Liver (tissue), 9 donors: ENCODE measurements around the gene C1QTNF1. TPM values are rescaled to one million over a fixed set of nuclear protein-coding genes. Genes with fewer than 3 reads are reported as not detected.

Experiments used
- DNase-seq: peaks from one replicate; pipeline ENCODE4 v3.0.0-alpha.2; 2017; ENCODE audit warnings: low spot score
- H3K27ac ChIP-seq, 2 donors: one replicate each; pipeline ENCODE4 v1.7.0; 2013; ENCODE audit warnings: inconsistent platforms in 2 of 2, low read length in 2 of 2, control low read depth in 1 of 2, low read depth in 1 of 2, mild to moderate bottlenecking in 1 of 2
- H3K27me3 ChIP-seq, 4 donors: one replicate each; pipeline versions ENCODE4 v1.6.1 to v1.7.0; 2013; ENCODE audit warnings: low read length in 3 of 4, inconsistent platforms in 1 of 4, mild to moderate bottlenecking in 1 of 4, moderate library complexity in 1 of 4; ENCODE audit not compliant: control insufficient read depth in 4 of 4, insufficient read depth in 4 of 4
- H3K36me3 ChIP-seq, 4 donors: one replicate each; pipeline versions ENCODE4 v1.6.1 to v1.7.0; 2013; ENCODE audit warnings: low read length in 3 of 4, mild to moderate bottlenecking in 3 of 4, low read depth in 1 of 4, moderate library complexity in 1 of 4; ENCODE audit not compliant: control insufficient read depth in 4 of 4, insufficient read depth in 3 of 4
- H3K4me1 ChIP-seq, 4 donors: one replicate each; pipeline versions ENCODE4 v1.6.1 to v1.7.0; 2013; ENCODE audit warnings: low read length in 3 of 4, mild to moderate bottlenecking in 3 of 4, moderate library complexity in 1 of 4; ENCODE audit not compliant: control insufficient read depth in 4 of 4, insufficient read depth in 4 of 4
- H3K4me3 ChIP-seq, 3 donors: one replicate each; pipeline versions ENCODE4 v1.6.1 to v1.7.0; 2013; ENCODE audit warnings: low read length in 3 of 3, control low read depth in 1 of 3, low read depth in 1 of 3, mild to moderate bottlenecking in 1 of 3
- H3K9ac ChIP-seq, 2 donors: one replicate each; pipeline ENCODE4 v1.7.0; 2013; ENCODE audit warnings: low read length in 2 of 2, mild to moderate bottlenecking in 2 of 2, moderate library complexity in 2 of 2, control low read depth in 1 of 2, low read depth in 1 of 2
- H3K9me3 ChIP-seq, 4 donors: one replicate each; pipeline versions ENCODE4 v1.6.1 to v1.7.0; 2013; ENCODE audit warnings: low read length in 3 of 4; ENCODE audit not compliant: control insufficient read depth in 4 of 4
- ATF3 ChIP-seq: IDR thresholded peaks from 2 replicates; pipeline ENCODE4 v1.6.1; 2016; ENCODE audit warnings: antibody characterized with exemption
- CTCF ChIP-seq: fragments of 150-350 bp; IDR thresholded peaks from 2 replicates; pipeline ENCODE4 v1.5.1; 2017; ENCODE audit warnings: improper control_type of control experiment, low read depth, low read length; ENCODE audit not compliant: missing input control
- FOXA1 ChIP-seq: IDR thresholded peaks from 2 replicates; pipeline ENCODE4 v1.6.1; 2016; ENCODE audit warnings: antibody characterized with exemption
- HNF4G ChIP-seq: IDR thresholded peaks from 2 replicates; pipeline ENCODE4 v1.6.1; 2016; ENCODE audit warnings: antibody characterized with exemption
- JUND ChIP-seq, 2 donors: IDR thresholded peaks; 2 replicates each; pipeline ENCODE4 v1.6.1; 2016; ENCODE audit warnings: antibody characterized with exemption in 2 of 2
- NR2F2 ChIP-seq: IDR thresholded peaks from 2 replicates; pipeline ENCODE4 v1.6.1; 2016; ENCODE audit warnings: antibody characterized with exemption
- RAD21 ChIP-seq, 2 donors: IDR thresholded peaks; 2 replicates each; pipeline ENCODE4 v1.6.1; 2016; ENCODE audit warnings: antibody characterized with exemption in 2 of 2, mild to moderate bottlenecking in 2 of 2
- RXRA ChIP-seq, 2 donors: IDR thresholded peaks; 2 replicates each; pipeline ENCODE4 v1.6.1; 2017 to 2018; ENCODE audit warnings: antibody characterized with exemption in 2 of 2, mild to moderate bottlenecking in 1 of 2
- SP1 ChIP-seq: IDR thresholded peaks from 2 replicates; pipeline ENCODE4 v1.6.1; 2018; ENCODE audit warnings: antibody characterized with exemption, mild to moderate bottlenecking
- TAF1 ChIP-seq: conservative IDR thresholded peaks from 2 replicates; pipeline ENCODE4 v1.6.1; 2016; ENCODE audit warnings: antibody characterized with exemption, mild to moderate bottlenecking
- whole genome bisulfite sequencing: extraction: QIAGEN DNeasy Blood & Tissue Kit; methylation state at CpG from one replicate; pipeline ENCODE4 v1.1.7; 2013; 5-methylcytosine and 5-hydroxymethylcytosine counted together
- polyA plus RNA-seq, 2 donors: library from polyadenylated mRNA; stranded (reverse) in 1 of 2; unstranded in 1 of 2; fragments of 200-250 nt in 1 of 2; fragments of >200 nt in 1 of 2; fragmentation: Nextera tagmentation in 1 of 2; extraction: Ambion mirVana in 1 of 2; gene quantifications; one replicate each; pipeline versions ENCODE4 v1.2.1 to v1.2.3, GENCODE V29; 2013 to 2015
- total RNA-seq, 2 donors: library from RNA; depleted of rRNA; stranded (reverse); fragments of >200 nt; gene quantifications; one replicate each; pipeline ENCODE4 v1.2.3, GENCODE V29; 2014
- TF ChIP-seq, protein P1 (sequence below): IDR thresholded peaks from 2 replicates; pipeline ENCODE4 v1.6.1; 2016; ENCODE audit warnings: antibody characterized with exemption, mild to moderate bottlenecking
- donor health status: healthy.
- donor health status: healthy.
- donor health status: healthy.
- donor health status: healthy.
- donor health status: healthy.

The C1QTNF1 gene
- total and polyA plus RNA-seq, 4 donors: 0.56 to 54.6 (median 16.1) TPM

GRCh38 chr17:79071161-79071740 lies 47.3 kb downstream of the C1QTNF1 start:
- Histone ChIP-seq H3K4me1 (peaks cover 5 to 12% (median 7%) of the 10 kb centered on the region in 4 donors), H3K36me3 (no peaks in the 10 kb centered on the region), H3K27ac (no peak overlapping the region), H3K9me3 (no peaks in the 10 kb centered on the region), H3K27me3 (no peaks in the 10 kb centered on the region), H3K4me3 (no peak overlapping the region), H3K9ac (no peak overlapping the region)
- WGBS: 93% methylated on average over 6 of the region's 6 CpGs
- no peak for DNase-seq
- TF ChIP-seq ATF3: no peak

GRCh38 chr17:79072544-79072943 lies 48.6 kb downstream of the C1QTNF1 start:
- no peaks in the 10 kb centered on the region for H3K36me3 ChIP-seq
- no peak for TF ChIP-seq ATF3
- TF ChIP-seq NR2F2: no peak
- TF ChIP-seq FOXA1: no peak
- no peak for TF ChIP-seq HNF4G
- TF ChIP-seq TAF1: no peak
- no peak for TF ChIP-seq RXRA (IDR thresholded peaks at IDR 0.05)
- no peaks in the 10 kb centered on the region for H3K9me3 ChIP-seq
- no peak for DNase-seq
- H3K9ac ChIP-seq: no peak overlapping the region
- H3K4me3 ChIP-seq: no peak overlapping the region
- WGBS: 89% methylated on average over 10 of the region's 10 CpGs
- peaks cover 5 to 12% (median 7%) of the 10 kb centered on the region in 4 donors for H3K4me1 ChIP-seq
- no peaks in the 10 kb centered on the region for H3K27me3 ChIP-seq
- no peak overlapping the region for H3K27ac ChIP-seq

GRCh38 chr17:79073016-79073705 lies 49.2 kb downstream of the C1QTNF1 start:
- 89% methylated on average over 8 of the region's 8 CpGs for WGBS
- no peak overlapping the region for H3K4me3 ChIP-seq
- H3K36me3 ChIP-seq: no peaks in the 10 kb centered on the region
- TF ChIP-seq SP1 (no peak), RXRA (IDR thresholded peaks at IDR 0.05) (no peak), JUND (IDR thresholded peaks at IDR 0.05) (no peak), CTCF (no peak), NR2F2 (no peak), HNF4G (no peak), TAF1 (no peak), FOXA1 (no peak), RAD21 (IDR thresholded peaks at IDR 0.05) (no peak)
- TF ChIP-seq, protein P1, sequence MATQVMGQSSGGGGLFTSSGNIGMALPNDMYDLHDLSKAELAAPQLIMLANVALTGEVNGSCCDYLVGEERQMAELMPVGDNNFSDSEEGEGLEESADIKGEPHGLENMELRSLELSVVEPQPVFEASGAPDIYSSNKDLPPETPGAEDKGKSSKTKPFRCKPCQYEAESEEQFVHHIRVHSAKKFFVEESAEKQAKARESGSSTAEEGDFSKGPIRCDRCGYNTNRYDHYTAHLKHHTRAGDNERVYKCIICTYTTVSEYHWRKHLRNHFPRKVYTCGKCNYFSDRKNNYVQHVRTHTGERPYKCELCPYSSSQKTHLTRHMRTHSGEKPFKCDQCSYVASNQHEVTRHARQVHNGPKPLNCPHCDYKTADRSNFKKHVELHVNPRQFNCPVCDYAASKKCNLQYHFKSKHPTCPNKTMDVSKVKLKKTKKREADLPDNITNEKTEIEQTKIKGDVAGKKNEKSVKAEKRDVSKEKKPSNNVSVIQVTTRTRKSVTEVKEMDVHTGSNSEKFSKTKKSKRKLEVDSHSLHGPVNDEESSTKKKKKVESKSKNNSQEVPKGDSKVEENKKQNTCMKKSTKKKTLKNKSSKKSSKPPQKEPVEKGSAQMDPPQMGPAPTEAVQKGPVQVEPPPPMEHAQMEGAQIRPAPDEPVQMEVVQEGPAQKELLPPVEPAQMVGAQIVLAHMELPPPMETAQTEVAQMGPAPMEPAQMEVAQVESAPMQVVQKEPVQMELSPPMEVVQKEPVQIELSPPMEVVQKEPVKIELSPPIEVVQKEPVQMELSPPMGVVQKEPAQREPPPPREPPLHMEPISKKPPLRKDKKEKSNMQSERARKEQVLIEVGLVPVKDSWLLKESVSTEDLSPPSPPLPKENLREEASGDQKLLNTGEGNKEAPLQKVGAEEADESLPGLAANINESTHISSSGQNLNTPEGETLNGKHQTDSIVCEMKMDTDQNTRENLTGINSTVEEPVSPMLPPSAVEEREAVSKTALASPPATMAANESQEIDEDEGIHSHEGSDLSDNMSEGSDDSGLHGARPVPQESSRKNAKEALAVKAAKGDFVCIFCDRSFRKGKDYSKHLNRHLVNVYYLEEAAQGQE: no peak
- H3K27me3 ChIP-seq: no peaks in the 10 kb centered on the region
- DNase-seq: no peak
- H3K4me1 ChIP-seq: peaks cover 5 to 12% (median 7%) of the 10 kb centered on the region in 4 donors
- H3K9ac ChIP-seq: no peak overlapping the region
- no peak overlapping the region for H3K27ac ChIP-seq
- H3K9me3 ChIP-seq: no peaks in the 10 kb centered on the region
